Retinal pigment epithelial cell (primary cell): ENCODE results near the gene ABCG1.

ENCODE experiments used
- DNase-seq: peaks from one replicate; pipeline ENCODE4 v3.0.0-alpha.2; 2010; ENCODE audit warnings: low read depth
- H3K4me3 ChIP-seq: 2 replicates; pipeline ENCODE4 v1.5.1; 2011; ENCODE audit warnings: mild to moderate bottlenecking, low read length, control low read depth, moderate library complexity
- TF ChIP-seq, protein P1 (sequence below): conservative IDR thresholded peaks from 2 replicates; pipeline ENCODE4 v1.5.1; 2011; ENCODE audit warnings: low read depth, low read length, control low read depth, inconsistent platforms

Gene ABCG1

DNA sequence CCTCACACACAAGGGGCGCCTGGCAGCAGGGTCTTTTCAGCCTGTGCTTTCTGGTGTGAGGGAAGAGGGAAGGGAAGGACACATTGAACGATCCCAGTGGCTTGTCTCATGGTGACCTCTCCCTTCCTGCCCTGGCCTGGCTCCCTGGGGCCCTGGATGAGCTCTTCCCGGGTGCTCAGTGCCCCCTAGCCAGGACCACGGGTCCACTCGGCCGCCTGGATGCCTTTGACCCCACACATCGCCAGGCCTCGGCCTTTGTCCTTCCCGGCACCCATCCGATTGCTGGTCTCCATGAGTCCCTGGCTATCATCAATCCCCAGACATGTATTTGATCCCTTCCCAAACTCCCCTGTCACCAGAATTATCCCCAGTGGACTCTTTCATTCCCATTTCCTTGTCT, 102.3 kb downstream of the ABCG1 start:
- TF ChIP-seq, protein P1, sequence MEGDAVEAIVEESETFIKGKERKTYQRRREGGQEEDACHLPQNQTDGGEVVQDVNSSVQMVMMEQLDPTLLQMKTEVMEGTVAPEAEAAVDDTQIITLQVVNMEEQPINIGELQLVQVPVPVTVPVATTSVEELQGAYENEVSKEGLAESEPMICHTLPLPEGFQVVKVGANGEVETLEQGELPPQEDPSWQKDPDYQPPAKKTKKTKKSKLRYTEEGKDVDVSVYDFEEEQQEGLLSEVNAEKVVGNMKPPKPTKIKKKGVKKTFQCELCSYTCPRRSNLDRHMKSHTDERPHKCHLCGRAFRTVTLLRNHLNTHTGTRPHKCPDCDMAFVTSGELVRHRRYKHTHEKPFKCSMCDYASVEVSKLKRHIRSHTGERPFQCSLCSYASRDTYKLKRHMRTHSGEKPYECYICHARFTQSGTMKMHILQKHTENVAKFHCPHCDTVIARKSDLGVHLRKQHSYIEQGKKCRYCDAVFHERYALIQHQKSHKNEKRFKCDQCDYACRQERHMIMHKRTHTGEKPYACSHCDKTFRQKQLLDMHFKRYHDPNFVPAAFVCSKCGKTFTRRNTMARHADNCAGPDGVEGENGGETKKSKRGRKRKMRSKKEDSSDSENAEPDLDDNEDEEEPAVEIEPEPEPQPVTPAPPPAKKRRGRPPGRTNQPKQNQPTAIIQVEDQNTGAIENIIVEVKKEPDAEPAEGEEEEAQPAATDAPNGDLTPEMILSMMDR = no peak
- DNase-seq = no peak
- H3K4me3 ChIP-seq = no peak overlapping the region

- TF ChIP-seq, protein P1 = no peak
- no peak for DNase-seq
- no peak overlapping the region for H3K4me3 ChIP-seq
Measured at GRCh38 chr21:42321845-42322244, 102.9 kb downstream of the ABCG1 start.

DNA sequence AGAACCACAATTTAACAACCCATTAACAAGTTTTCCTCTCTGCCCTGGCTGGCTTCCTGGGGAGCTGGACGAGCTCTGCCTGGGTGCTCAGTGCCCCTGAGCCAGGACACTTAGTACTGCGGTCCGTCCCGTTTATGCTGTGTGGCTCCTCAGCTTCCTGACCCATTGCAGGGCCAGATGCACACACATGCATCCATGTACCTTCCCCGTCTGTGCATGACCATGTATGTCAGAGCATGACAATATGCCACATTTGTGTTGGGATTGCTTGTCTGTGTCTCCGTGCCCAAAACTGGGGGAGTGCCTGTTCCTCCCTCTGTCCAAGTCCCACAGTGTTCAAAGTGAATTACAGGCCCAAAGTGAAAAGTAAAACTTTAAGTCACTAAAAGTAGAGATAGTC, 106.0 kb downstream of the ABCG1 start:
- DNase-seq = no peak
- no peak overlapping the region for H3K4me3 ChIP-seq
- TF ChIP-seq, protein P1 = no peak

DNA sequence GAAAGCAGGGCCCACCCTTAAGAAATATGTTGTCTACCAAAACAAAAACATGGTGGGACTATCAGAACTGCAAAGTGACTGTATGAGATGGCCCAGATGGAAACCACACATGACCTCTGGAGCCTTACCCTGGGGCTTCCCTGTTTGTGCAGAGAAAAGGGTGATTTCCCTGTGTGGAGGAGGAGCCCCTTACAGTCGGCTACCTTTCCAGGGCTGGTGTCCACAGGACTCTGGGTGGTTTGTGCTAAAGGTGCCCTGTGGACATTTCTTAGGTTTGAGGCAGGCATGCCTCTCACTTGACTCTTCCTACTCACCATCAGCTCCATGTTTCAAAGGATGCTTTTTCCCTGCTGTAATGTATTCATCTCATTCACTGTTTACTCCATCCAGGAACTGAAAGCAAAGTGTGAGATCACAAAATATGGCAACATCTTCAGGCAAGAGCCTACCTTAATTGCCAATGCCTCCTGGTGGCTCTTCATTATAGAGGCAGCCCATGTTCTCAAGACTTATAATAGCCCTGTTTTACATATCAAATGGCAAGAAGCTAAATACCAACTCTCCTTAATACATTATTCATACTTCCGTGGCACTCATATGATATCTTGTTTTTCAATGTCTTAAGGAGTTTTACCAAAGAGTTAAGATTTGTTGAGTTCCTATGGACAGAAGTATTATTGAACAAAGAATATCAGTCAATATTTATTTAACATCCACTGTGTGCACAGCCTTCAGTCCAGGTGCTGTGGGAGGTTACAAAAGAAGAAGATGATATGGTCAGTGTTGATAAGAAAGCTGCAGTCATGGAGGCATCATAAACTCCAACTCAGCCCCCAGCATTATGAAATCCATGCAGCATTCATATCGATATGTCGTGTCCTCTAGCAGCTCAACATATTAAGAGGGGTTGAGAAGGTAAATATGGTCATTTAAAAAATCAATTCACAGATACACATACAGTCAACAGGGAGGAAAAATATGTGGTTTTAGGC, 111.7 kb downstream of the ABCG1 start:
- no peak overlapping the region for H3K4me3 ChIP-seq
- TF ChIP-seq, protein P1 = no peak
- DNase-seq = no peak

GRCh38 chr21:42331660-42332059, 112.7 kb downstream of the ABCG1 start:
- TF ChIP-seq, protein P1 = no peak
- DNase-seq = no peak
- no peak overlapping the region for H3K4me3 ChIP-seq

- TF ChIP-seq, protein P1 = no peak
- no peak overlapping the region for H3K4me3 ChIP-seq
- DNase-seq = no peak
Measured at GRCh38 chr21:42332557-42333317, 113.8 kb downstream of the ABCG1 start.
